T-helper 2 cell treated with Interferon-gamma antibody and Interleukin-4, amounts not matched to agents 5 μg/mL and 100 μg/mL, for 36 hours (primary cell): ENCODE results near the gene PFKL.

Experiments
- DNase-seq: peaks from one replicate; pipeline ENCODE4 v3.0.0; 2021; ENCODE audit warnings: low spot score
- H3K27ac Mint-ChIP-seq: one replicate; pipeline ENCODE4 v1.8.0; 2021; ENCODE audit warnings: mild to moderate bottlenecking, mixed read lengths
- H3K27me3 Mint-ChIP-seq: one replicate; pipeline ENCODE4 v1.8.0; 2021; ENCODE audit warnings: low read depth, mixed read lengths
- H3K36me3 Mint-ChIP-seq: one replicate; pipeline ENCODE4 v1.8.0; 2021; ENCODE audit warnings: low read depth, mixed read lengths
- H3K4me1 Mint-ChIP-seq: one replicate; pipeline ENCODE4 v1.8.0; 2021; ENCODE audit warnings: low read depth, mixed read lengths
- H3K4me3 Mint-ChIP-seq: one replicate; pipeline ENCODE4 v1.8.0; 2022; ENCODE audit warnings: mild to moderate bottlenecking, moderate library complexity, mixed read lengths
- H3K9me3 Mint-ChIP-seq: one replicate; pipeline ENCODE4 v1.8.0; 2021; ENCODE audit warnings: mixed read lengths

The PFKL gene

DNA sequence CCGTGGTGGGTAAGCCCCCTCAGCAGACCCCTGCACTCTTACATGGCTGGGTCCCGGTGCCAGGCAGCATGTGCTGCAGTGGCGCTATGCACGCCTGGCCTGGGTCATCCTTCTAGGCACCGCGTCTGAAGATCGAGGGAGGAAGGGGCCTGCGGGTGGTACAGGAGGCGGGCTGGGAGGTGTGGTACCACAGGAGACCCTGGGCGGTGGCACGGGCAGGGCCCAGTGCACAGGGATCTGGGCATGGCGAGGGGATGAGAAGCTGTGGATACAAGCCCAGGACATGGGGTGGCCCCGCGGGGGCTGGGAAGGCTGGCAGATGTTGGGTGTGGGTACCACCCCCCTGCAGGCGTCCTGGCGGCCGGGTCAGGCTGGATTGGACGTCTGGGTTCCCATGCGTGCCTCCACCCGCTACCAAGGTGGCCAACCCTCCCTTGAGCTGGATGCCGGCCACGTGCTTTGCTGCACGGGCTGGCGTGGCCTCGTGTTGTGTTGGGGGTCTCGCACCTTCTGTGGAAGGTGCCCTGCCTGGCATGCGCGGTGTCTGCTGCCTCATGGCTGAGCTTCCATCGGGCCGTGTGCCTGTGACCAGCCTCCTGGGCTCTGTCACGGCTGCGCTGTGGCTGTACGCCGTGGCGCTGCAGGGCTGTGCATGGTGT, 19.7 kb downstream of the PFKL start:
- no peak overlapping the region for H3K27ac Mint-ChIP-seq
- DNase-seq: no peak

DNA sequence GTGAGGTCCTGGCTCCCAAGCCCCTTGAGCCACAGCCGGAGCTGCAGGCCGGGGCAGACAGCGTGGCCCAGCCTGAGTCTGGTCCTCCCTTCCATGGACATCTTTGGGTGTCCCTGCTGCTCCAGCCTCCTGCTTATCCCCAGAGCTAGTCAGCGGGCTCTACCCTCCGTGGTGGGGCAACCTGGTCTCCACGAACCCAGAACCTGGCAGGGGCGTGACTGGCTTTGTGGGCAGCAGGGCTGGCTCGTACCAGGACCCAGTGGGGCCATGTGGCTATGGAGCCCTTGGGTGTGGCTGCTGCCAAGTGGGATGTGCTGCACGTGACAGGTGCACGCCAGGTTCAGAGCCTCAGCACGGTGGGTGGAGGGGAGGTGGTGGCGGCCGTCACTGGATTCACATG, 21.0 kb downstream of the PFKL start:
- no peaks in the 10 kb centered on the region for H3K4me1 Mint-ChIP-seq
- no peak for DNase-seq
- no peaks in the 10 kb centered on the region for H3K9me3 Mint-ChIP-seq
- no peak overlapping the region for H3K27ac Mint-ChIP-seq
- H3K27me3 Mint-ChIP-seq: no peaks in the 10 kb centered on the region
- no peak overlapping the region for H3K4me3 Mint-ChIP-seq
- peaks cover 15% of the 10 kb centered on the region for H3K36me3 Mint-ChIP-seq

More for the DNA sequence above, 19.7 kb downstream of the PFKL start:
- peaks cover 12% of the 10 kb centered on the region for H3K36me3 Mint-ChIP-seq
- no peaks in the 10 kb centered on the region for H3K9me3 Mint-ChIP-seq
- H3K27me3 Mint-ChIP-seq: no peaks in the 10 kb centered on the region
- no peak overlapping the region for H3K4me3 Mint-ChIP-seq
- H3K4me1 Mint-ChIP-seq: no peaks in the 10 kb centered on the region

DNA sequence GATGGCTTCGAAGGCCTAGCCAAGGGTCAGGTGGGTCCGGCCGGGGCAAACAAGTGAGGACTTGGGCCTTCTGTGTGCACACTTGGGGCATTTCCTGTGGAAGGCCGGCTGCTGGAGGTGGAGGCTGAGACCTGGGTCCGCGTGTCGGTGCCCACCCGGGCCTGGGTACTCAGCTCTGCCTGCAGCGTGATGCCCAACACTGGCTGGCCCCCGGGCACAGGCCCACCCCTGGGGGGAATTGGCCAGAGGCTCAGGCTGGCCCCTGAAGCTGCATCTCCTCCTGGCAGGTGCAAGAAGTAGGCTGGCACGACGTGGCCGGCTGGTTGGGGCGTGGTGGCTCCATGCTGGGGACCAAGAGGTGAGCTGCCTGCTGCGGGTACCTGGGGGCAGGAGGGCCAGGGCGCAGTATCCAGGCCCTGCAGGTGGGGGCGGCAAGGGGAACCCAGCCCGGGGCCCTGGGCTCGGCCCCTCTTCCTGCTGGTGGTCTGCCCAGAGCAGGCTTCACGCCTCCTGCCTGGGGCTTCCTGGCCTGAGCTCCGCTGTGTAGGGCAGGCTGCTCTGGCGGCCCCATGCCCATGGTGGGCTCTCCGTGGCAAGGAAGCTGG, 22.1 kb downstream of the PFKL start:
- Mint-ChIP-seq H3K36me3 (peaks cover 11% of the 10 kb centered on the region), H3K27ac (no peak overlapping the region), H3K9me3 (no peaks in the 10 kb centered on the region), H3K4me1 (no peaks in the 10 kb centered on the region), H3K27me3 (no peaks in the 10 kb centered on the region), H3K4me3 (no peak overlapping the region)
- no peak for DNase-seq

GRCh38 chr21:44322621-44323325, 22.9 kb downstream of the PFKL start:
- Mint-ChIP-seq H3K4me3 (no peak overlapping the region), H3K9me3 (no peaks in the 10 kb centered on the region), H3K27me3 (no peaks in the 10 kb centered on the region), H3K4me1 (no peaks in the 10 kb centered on the region), H3K36me3 (peaks cover 11% of the 10 kb centered on the region), H3K27ac (peak overlapping the region; percentile 41)
- no peak for DNase-seq

- Mint-ChIP-seq H3K27me3 (no peaks in the 10 kb centered on the region), H3K27ac (no peak overlapping the region), H3K36me3 (peaks cover 11% of the 10 kb centered on the region), H3K4me3 (no peak overlapping the region), H3K9me3 (no peaks in the 10 kb centered on the region), H3K4me1 (no peaks in the 10 kb centered on the region)
- no peak for DNase-seq
These were observed 23.7 kb downstream of the PFKL start for GRCh38 chr21:44323591-44323990.

DNA sequence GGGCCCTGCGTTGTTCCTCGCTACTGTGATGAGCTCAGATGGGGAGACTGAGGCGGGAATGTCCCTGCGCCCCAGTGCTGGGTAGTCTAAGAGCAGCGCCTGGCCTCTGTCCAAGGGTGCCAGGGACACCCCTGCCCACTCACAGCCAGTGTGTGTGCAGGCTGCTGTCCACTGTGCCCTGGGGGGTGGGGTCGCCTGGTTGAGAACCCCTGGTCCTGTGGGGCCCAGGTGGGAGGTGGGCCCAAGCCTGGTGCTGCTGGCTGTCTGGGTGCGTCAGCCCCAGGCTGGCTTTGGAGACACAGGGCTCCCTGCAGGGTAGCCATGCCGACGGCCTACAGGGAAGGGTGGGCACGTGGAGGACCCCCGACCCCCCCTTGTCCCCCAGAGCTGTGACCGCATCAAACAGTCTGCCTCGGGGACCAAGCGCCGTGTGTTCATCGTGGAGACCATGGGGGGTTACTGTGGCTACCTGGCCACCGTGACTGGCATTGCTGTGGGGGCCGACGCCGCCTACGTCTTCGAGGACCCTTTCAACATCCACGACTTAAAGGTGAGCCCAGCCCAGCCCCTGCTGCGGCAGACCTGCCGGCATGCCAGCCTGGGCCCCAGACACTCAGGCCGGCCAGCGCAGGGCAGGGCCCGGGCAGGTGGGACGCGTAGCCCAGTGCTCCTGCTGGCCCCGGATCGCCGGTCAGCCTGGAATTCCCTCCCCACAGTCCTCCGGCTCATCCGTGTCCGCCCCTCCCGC, 24.4 kb downstream of the PFKL start:
- Mint-ChIP-seq H3K4me1 (no peaks in the 10 kb centered on the region), H3K27ac (no peak overlapping the region), H3K4me3 (no peak overlapping the region), H3K27me3 (no peaks in the 10 kb centered on the region), H3K9me3 (no peaks in the 10 kb centered on the region), H3K36me3 (peaks cover 10% of the 10 kb centered on the region)
- no peak for DNase-seq

DNA sequence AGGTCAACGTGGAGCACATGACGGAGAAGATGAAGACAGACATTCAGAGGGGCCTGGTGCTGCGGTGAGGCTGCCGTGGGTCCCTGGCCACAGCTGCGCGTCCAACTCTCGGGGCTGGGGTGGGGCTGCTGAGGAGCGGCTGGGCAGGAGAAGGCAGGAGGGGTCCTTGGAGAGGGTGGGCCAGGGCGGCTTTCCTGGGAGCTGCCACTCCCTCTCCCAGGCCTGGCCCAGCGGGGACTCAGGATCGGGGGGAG, 24.9 kb downstream of the PFKL start:
- H3K27me3 Mint-ChIP-seq: no peaks in the 10 kb centered on the region
- peaks cover 9% of the 10 kb centered on the region for H3K36me3 Mint-ChIP-seq
- no peak for DNase-seq
- H3K9me3 Mint-ChIP-seq: no peaks in the 10 kb centered on the region
- no peak overlapping the region for H3K27ac Mint-ChIP-seq
- H3K4me3 Mint-ChIP-seq: no peak overlapping the region
- no peaks in the 10 kb centered on the region for H3K4me1 Mint-ChIP-seq

DNA sequence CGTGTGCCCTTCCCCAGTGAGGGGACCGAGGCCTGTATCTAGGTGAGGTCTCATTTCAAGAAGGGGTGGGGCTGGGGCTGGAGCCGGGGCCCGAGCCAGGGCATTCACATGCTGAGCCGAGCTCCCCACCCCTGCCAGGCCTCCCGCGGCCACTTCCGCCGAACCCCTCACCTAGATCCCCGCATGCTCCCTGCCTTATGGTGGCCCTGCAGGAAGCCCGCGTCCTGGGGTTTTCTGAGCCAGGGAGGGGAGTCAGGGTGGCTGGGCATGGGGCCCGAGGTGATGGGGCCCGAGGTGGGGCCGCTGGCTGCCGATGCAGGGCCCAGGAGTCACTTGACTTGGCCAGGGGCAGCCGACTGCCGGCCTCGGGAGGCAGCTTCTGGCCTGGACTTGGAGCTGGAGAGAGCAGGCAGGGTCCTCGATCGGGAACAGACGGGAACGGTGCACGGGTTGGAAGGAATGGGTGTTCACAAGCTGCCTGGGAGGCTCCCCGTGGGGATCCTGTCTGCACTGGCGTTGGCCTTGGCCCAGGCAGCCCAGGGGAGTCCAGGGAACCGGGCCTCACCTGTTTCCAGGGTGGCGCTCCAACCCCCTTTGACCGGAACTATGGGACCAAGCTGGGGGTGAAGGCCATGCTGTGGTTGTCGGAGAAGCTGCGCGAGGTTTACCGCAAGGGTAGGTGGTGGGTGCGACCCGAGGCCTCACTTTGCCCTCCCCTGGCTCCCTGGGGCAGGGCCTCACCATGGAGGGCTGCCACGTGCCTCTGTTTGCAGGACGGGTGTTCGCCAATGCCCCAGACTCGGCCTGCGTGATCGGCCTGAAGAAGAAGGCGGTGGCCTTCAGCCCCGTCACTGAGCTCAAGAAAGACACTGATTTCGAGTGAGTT, 25.8 kb downstream of the PFKL start:
- Mint-ChIP-seq H3K27ac (no peak overlapping the region), H3K27me3 (no peaks in the 10 kb centered on the region), H3K4me1 (no peaks in the 10 kb centered on the region), H3K4me3 (no peak overlapping the region), H3K36me3 (peaks cover 9% of the 10 kb centered on the region), H3K9me3 (no peaks in the 10 kb centered on the region)
- no peak for DNase-seq

GRCh38 chr21:44326272-44326647, 26.4 kb downstream of the PFKL start:
- Mint-ChIP-seq H3K4me1 (no peaks in the 10 kb centered on the region), H3K4me3 (no peak overlapping the region), H3K9me3 (no peaks in the 10 kb centered on the region), H3K36me3 (peaks cover 9% of the 10 kb centered on the region), H3K27me3 (no peaks in the 10 kb centered on the region), H3K27ac (no peak overlapping the region)
- DNase-seq: no peak

DNA sequence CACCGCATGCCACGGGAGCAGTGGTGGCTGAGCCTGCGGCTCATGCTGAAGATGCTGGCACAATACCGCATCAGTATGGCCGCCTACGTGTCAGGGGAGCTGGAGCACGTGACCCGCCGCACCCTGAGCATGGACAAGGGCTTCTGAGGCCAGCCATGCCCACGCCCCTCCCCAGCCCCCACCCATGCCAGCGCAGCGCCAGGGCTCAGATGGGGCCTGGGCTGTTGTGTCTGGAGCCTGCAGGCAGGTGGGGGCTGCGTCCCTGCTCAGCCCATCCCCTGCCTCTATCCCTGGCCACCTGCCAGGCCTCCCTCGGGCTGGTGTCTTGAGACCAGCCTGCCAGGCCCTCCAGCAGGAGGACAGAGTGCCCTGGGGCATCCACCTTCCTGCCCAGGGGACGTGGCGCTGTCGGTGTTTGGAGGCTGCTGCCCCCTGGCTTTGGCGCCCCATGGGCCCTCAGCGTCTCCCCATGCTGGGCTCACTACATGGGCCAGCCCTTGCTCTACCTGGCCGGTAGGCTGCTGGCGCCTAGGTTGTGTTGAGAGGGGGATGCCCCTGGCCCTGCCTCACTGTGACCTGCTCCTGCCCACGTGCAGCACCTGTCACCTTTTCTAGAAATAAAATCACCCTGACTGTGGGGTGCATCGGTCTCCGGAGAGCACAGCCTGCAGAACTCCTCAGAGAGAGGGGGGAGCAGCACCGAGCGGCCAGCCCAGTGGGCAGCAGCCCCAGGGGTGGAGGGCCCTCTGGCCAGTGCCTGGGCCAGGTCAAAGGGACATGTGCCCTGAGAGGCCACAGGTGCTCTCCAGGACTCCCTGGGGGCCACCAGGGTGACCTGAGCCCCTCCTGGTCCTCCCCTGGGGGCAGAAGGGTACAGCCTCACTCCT, 27.1 kb downstream of the PFKL start:
- peaks cover 9% of the 10 kb centered on the region for H3K36me3 Mint-ChIP-seq
- no peak overlapping the region for H3K4me3 Mint-ChIP-seq
- no peaks in the 10 kb centered on the region for H3K9me3 Mint-ChIP-seq
- no peaks in the 10 kb centered on the region for H3K27me3 Mint-ChIP-seq
- H3K4me1 Mint-ChIP-seq: no peaks in the 10 kb centered on the region
- no peak overlapping the region for H3K27ac Mint-ChIP-seq
- no peak for DNase-seq

DNA sequence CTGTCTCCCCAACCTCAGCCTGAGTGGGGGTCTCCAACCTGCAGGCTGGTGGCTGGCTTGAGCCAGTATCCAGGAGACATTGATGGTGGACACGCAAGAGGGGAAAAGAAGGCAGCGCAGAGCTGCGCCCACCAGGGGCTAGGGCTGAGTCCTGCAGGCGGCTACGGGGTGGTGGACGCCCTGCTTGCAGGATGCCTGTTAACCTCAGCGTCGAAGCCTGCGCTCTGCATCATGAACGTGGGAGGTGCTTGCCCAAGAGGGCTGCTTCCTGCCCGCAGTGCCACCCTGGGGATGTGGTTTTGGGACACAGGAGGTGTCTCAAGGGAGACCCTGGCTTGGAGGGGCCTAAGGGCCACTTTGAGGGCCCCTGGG, 27.7 kb downstream of the PFKL start:
- Mint-ChIP-seq H3K27ac (no peak overlapping the region), H3K27me3 (no peaks in the 10 kb centered on the region), H3K4me1 (no peaks in the 10 kb centered on the region), H3K9me3 (no peaks in the 10 kb centered on the region), H3K4me3 (no peak overlapping the region), H3K36me3 (peaks cover 9% of the 10 kb centered on the region)
- no peak for DNase-seq

- DNase-seq: no peak
- Mint-ChIP-seq H3K36me3 (peaks cover 4% of the 10 kb centered on the region), H3K4me3 (no peak overlapping the region), H3K4me1 (no peaks in the 10 kb centered on the region), H3K27me3 (no peaks in the 10 kb centered on the region), H3K27ac (no peak overlapping the region), H3K9me3 (no peaks in the 10 kb centered on the region)
These were observed 28.5 kb downstream of the PFKL start for GRCh38 chr21:44328242-44328895.
